HepG2 (cell line): Measurements from ENCODE around the gene IGFBP6. TPM values are rescaled to one million over a fixed set of nuclear protein-coding genes. Genes with fewer than 3 reads are reported as not detected.

ENCODE experiments used
- ATAC-seq: fragments of 200-7000 bp; cut with Tn5 transposase; 3 replicates; pipeline ENCODE4 v1.9.1; 2020; ENCODE audit warnings: mild to moderate bottlenecking, moderate library complexity
- BruUV-seq: library from RNA; stranded (reverse); fragments of 400-500 nt; replicated peaks from 2 replicates; lab custom pipeline; 2021; lab: Mats Ljungman, UMichigan
- CTCF ChIA-PET: fragments of 300-600 bp; formaldehyde crosslinking; extraction: SDS; loops from one replicate; lab custom pipeline; 2021; ENCODE audit warnings: low total read pairs, inconsistent platforms, low intra/inter-chr PET ratio; lab: Yijun Ruan, JAX
- POLR2A ChIA-PET: fragments of 350-600 bp; sonication (Branson Sonifier 250); formaldehyde crosslinking; loops from one replicate; lab custom pipeline; 2020; ENCODE audit warnings: antibody characterized with exemption, inconsistent platforms; lab: Yijun Ruan, JAX
- DNase-seq: peaks from one replicate; pipeline ENCODE4 v3.0.0-alpha.2; 2015; ENCODE audit warnings: low spot score
- FAIRE-seq: peaks from 3 replicates; lab custom pipeline; 2011; peaks lifted over from hg19 to GRCh38; lab: Jason Lieb, UNC
- H2AFZ ChIP-seq: one replicate; pipeline ENCODE4 v1.6.1; 2011; ENCODE audit warnings: low read length, inconsistent platforms
- H3K27ac ChIP-seq: fragments of 300-600 bp; 3 replicates; pipeline ENCODE4 v1.8.0; 2011; ENCODE audit warnings: mixed run types, mild to moderate bottlenecking, mixed read lengths, low read length, inconsistent platforms; ENCODE audit not compliant: insufficient read depth; ENCODE audit errors: extremely low read length
- H3K27me3 ChIP-seq, 2 experiments: fragments of 200-600 bp in 1 of 2; 2 replicates in 1 of 2; 3 replicates in 1 of 2; pipeline versions ENCODE4 v1.6.0 to v1.8.0; 2011; ENCODE audit warnings: low read length in 2 of 2, mild to moderate bottlenecking in 2 of 2, moderate library complexity in 2 of 2, inconsistent platforms in 1 of 2; ENCODE audit not compliant: insufficient read depth in 2 of 2, control insufficient read depth in 1 of 2
- H3K36me3 ChIP-seq, 2 experiments: fragments of 200-600 bp in 1 of 2; replicated peaks in 1 of 2; 2 replicates in 1 of 2; 3 replicates in 1 of 2; pipeline versions ENCODE4 v1.5.1 to v1.8.0; 2011; ENCODE audit warnings: low read length in 2 of 2, inconsistent platforms in 1 of 2; ENCODE audit not compliant: insufficient read depth in 2 of 2, control insufficient read depth in 1 of 2
- H3K4me1 ChIP-seq: 2 replicates; pipeline ENCODE4 v1.5.1; 2012; ENCODE audit warnings: low read length, inconsistent platforms; ENCODE audit not compliant: insufficient read depth
- H3K4me2 ChIP-seq: 2 replicates; pipeline ENCODE4 v1.6.0; 2011; ENCODE audit warnings: low read depth, low read length, inconsistent platforms
- H3K4me3 ChIP-seq, 3 experiments: fragments of 200-600 bp in 1 of 3; sonication (generic), shearing (Covaris generic) in 1 of 3; replicated peaks in 1 of 3; 2 replicates each; pipeline ENCODE4 v1.5.1; 2011 to 2016; ENCODE audit warnings: low read length in 3 of 3, inconsistent platforms in 2 of 3, low read depth in 2 of 3, mild to moderate bottlenecking in 2 of 3, control low read depth in 1 of 3, mixed read lengths in 1 of 3; ENCODE audit not compliant: insufficient read depth in 1 of 3
- H3K79me2 ChIP-seq: one replicate; pipeline ENCODE4 v1.6.1; 2011; ENCODE audit warnings: low read length, inconsistent platforms; ENCODE audit not compliant: insufficient read depth
- H3K9ac ChIP-seq: 2 replicates; pipeline ENCODE4 v1.6.0; 2011; ENCODE audit warnings: mild to moderate bottlenecking, low read depth, low read length, inconsistent platforms; ENCODE audit not compliant: insufficient read depth
- H3K9me3 ChIP-seq: 2 replicates; pipeline ENCODE4 v1.5.1; 2012; ENCODE audit warnings: mild to moderate bottlenecking, low read length
- H4K20me1 ChIP-seq: 2 replicates; pipeline ENCODE4 v1.6.0; 2011; ENCODE audit warnings: inconsistent platforms, mild to moderate bottlenecking, low read length, moderate library complexity; ENCODE audit not compliant: insufficient read depth
- AGO2 ChIP-seq: fragments of 200-400 bp; formaldehyde crosslinking; optimal IDR thresholded peaks from 2 replicates; pipeline ENCODE3; 2017; ENCODE audit warnings: mild to moderate bottlenecking, low read depth, low read length, moderate library complexity
- HHEX ChIP-seq: IDR thresholded peaks from 2 replicates; pipeline ENCODE4 v1.6.1; 2016; ENCODE audit warnings: control low read depth
- KDM4B ChIP-seq: sonication (generic); formaldehyde crosslinking; IDR thresholded peaks from 2 replicates; pipeline ENCODE4 v1.4.0; 2020; ENCODE audit warnings: missing genetic modification reagents
- MAF1 ChIP-seq: sonication (generic); formaldehyde crosslinking; IDR thresholded peaks from 2 replicates; pipeline ENCODE4 v1.5.0; 2020; ENCODE audit warnings: missing genetic modification reagents, borderline replicate concordance
- MTF1 ChIP-seq: sonication (generic); formaldehyde crosslinking; IDR thresholded peaks from 2 replicates; pipeline ENCODE4 v1.5.0; 2020; ENCODE audit warnings: missing genetic modification reagents
- SALL2 ChIP-seq: sonication (generic); formaldehyde crosslinking; IDR thresholded peaks from 2 replicates; pipeline ENCODE4 v1.8.1; 2023; ENCODE audit warnings: mild to moderate bottlenecking, missing genetic modification reagents, inconsistent platforms
- SMC3 ChIP-seq: IDR thresholded peaks from 2 replicates; pipeline ENCODE4 v1.6.1; 2011; ENCODE audit warnings: low read length, improper control_type of control experiment
- STAG1 ChIP-seq: sonication (generic); formaldehyde crosslinking; IDR thresholded peaks from 2 replicates; pipeline ENCODE4 v1.4.0; 2020; ENCODE audit warnings: missing genetic modification reagents
- TMF1 ChIP-seq: sonication (generic); formaldehyde crosslinking; IDR thresholded peaks from 2 replicates; pipeline ENCODE4 v1.8.1; 2022; ENCODE audit warnings: low read depth, missing genetic modification reagents
- TP53 ChIP-seq: sonication (generic); formaldehyde crosslinking; conservative IDR thresholded peaks from 2 replicates; pipeline ENCODE4 v1.4.0; 2020; ENCODE audit warnings: missing genetic modification reagents
- XRCC5 ChIP-seq: fragments of 200-400 bp; formaldehyde crosslinking; optimal IDR thresholded peaks from 2 replicates; pipeline ENCODE3; 2017; ENCODE audit warnings: mild to moderate bottlenecking, low read length
- ZBTB42 ChIP-seq: sonication (generic); formaldehyde crosslinking; IDR thresholded peaks from 2 replicates; pipeline ENCODE4 v1.5.0; 2020; ENCODE audit warnings: mild to moderate bottlenecking, missing genetic modification reagents
- ZMYM2 ChIP-seq: sonication (generic); formaldehyde crosslinking; IDR thresholded peaks from 2 replicates; pipeline ENCODE4 v1.8.0; 2022; ENCODE audit warnings: mild to moderate bottlenecking, missing genetic modification reagents
- ZMYM3 ChIP-seq: sonication (generic); formaldehyde crosslinking; IDR thresholded peaks from 2 replicates; pipeline ENCODE4 v1.5.1; 2020; ENCODE audit warnings: mild to moderate bottlenecking, missing genetic modification reagents
- ZNF44 ChIP-seq: sonication (generic); formaldehyde crosslinking; IDR thresholded peaks from 2 replicates; pipeline ENCODE4 v1.5.1; 2020; ENCODE audit warnings: mild to moderate bottlenecking, missing genetic modification reagents
- ZNF451 ChIP-seq: sonication (generic); formaldehyde crosslinking; IDR thresholded peaks from 2 replicates; pipeline ENCODE4 v1.5.0; 2020; ENCODE audit warnings: mild to moderate bottlenecking, missing genetic modification reagents
- ZNF619 ChIP-seq: sonication (generic); formaldehyde crosslinking; IDR thresholded peaks from 2 replicates; pipeline ENCODE4 v1.4.0; 2020; ENCODE audit warnings: mild to moderate bottlenecking, missing genetic modification reagents
- ZNF790 ChIP-seq: sonication (generic); formaldehyde crosslinking; IDR thresholded peaks from 2 replicates; pipeline ENCODE4 v1.8.0; 2022; ENCODE audit warnings: missing genetic modification reagents, mild to moderate bottlenecking, borderline replicate concordance
- ZSCAN9 ChIP-seq: IDR thresholded peaks from 2 replicates; pipeline ENCODE4 v1.6.1; 2016; ENCODE audit warnings: borderline replicate concordance
- WGBS: methylation state at CpG from one replicate; pipeline ENCODE4 v1.1.6; 2017; ENCODE audit warnings: low lambda C conversion rate; 5-methylcytosine and 5-hydroxymethylcytosine counted together
- in situ Hi-C: cut with HindIII; loops from 2 replicates; pipeline ENCODE4 v1.10.0; 2017; ENCODE audit warnings: low pct_unique_long_range_greater_than_20kb; ENCODE audit not compliant: extremely low pct_ligation_motif_present
- intact Hi-C: fragments of 100-400 bp; cut with micrococcal nuclease; formaldehyde crosslinking; loops from one replicate; pipeline ENCODE4 v1.10.0; 2022; ENCODE audit not compliant: unreplicated experiment
- polyA plus RNA-seq, 8 experiments: library from polyadenylated mRNA; depleted of rRNA in 3 of 8; stranded (reverse) in 7 of 8; unstranded in 1 of 8; fragments of >200 nt; fragmentation: Illumina TruSeq in 4 of 8; extraction: Trizol in 4 of 8; gene quantifications; 2 replicates each; pipeline versions ENCODE4 v1.2.1 to v1.2.3, GENCODE V29; 2011 to 2016; ENCODE audit warnings: low read depth in 4 of 8, missing spikeins in 1 of 8, mixed read lengths in 1 of 8; ENCODE audit not compliant: insufficient read depth in 1 of 8
- total RNA-seq, 5 experiments: library from RNA; depleted of rRNA; stranded (reverse); fragments of >200 nt; fragmentation: Illumina TruSeq; extraction: Trizol; gene quantifications; 2 replicates each; pipeline ENCODE4 v1.2.3, GENCODE V29; 2016; ENCODE audit warnings: low read depth in 1 of 5
- TF ChIP-seq, protein P1 (sequence below): sonication (generic); formaldehyde crosslinking; conservative IDR thresholded peaks from 2 replicates; pipeline ENCODE4 v1.8.0; 2022; ENCODE audit warnings: missing genetic modification reagents

IGFBP6 gene
- total and polyA plus RNA-seq, 2 of the 13 experiments (the other 11 are each of a cell fraction or from before 2014, with no cell fraction given), result 3.9 to 25.2 TPM

DNA sequence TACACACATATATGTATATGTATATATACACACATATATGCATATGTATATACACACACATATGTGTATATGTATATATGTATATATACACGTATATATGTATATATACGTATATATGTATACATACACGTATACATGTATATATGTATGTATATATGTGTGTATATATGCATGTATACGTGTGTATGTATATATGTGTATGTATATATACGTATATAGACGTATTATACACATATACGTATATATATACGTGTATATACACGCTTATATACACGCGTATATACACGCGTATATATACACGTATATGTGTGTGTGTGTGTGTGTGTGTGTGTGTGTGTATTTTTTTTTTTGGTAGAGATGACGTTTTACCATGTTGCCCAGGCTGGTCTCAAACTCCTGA is 50.2 kb downstream of the IGFBP6 start:
- intact Hi-C loops, result loop anchor here (5.0 kb wide), 1 partner anchor 45 kb away; the partner anchor contains the start of gene SOAT2
- no peak for ATAC-seq
- in situ Hi-C loops, result no loop called here
- Histone ChIP-seq H3K27ac (no peak overlapping the region), H3K4me3 (no peak overlapping the region), H3K79me2 (no peaks in the 10 kb centered on the region), H3K36me3 (no peaks in the 10 kb centered on the region), H3K9ac (no peak overlapping the region), H3K4me2 (no peak overlapping the region), H3K9me3 (no peaks in the 10 kb centered on the region), H4K20me1 (no peaks in the 10 kb centered on the region), H3K27me3 (no peaks in the 10 kb centered on the region), H2AFZ (no peak overlapping the region), H3K4me1 (peaks cover 23% of the 10 kb centered on the region)
- no peak for DNase-seq
- FAIRE-seq, result no peak
- TF ChIP-seq XRCC5 (no peak), ZBTB42 (CRISPR knock-in tag) (no peak), HHEX (CRISPR knock-in tag) (no peak), ZNF619 (no peak), ZSCAN9 (no peak), SALL2 (CRISPR knock-in tag) (no peak), ZMYM2 (CRISPR knock-in tag) (no peak), SMC3 (no peak), STAG1 (CRISPR knock-in tag) (no peak), KDM4B (CRISPR knock-in tag) (no peak), TP53 (CRISPR knock-in tag) (no peak), ZNF451 (no peak), MTF1 (CRISPR knock-in tag) (no peak), TMF1 (no peak), ZMYM3 (CRISPR knock-in tag) (no peak), AGO2 (no peak), MAF1 (CRISPR knock-in tag) (no peak), ZNF790 (no peak), ZNF44 (no peak)
- TF ChIP-seq, protein P1, sequence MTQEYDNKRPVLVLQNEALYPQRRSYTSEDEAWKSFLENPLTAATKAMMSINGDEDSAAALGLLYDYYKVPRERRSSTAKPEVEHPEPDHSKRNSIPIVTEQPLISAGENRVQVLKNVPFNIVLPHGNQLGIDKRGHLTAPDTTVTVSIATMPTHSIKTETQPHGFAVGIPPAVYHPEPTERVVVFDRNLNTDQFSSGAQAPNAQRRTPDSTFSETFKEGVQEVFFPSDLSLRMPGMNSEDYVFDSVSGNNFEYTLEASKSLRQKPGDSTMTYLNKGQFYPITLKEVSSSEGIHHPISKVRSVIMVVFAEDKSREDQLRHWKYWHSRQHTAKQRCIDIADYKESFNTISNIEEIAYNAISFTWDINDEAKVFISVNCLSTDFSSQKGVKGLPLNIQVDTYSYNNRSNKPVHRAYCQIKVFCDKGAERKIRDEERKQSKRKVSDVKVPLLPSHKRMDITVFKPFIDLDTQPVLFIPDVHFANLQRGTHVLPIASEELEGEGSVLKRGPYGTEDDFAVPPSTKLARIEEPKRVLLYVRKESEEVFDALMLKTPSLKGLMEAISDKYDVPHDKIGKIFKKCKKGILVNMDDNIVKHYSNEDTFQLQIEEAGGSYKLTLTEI (CRISPR knock-in tag), result no peak
- ChIA-PET POLR2A (no interaction called here), CTCF (no interaction called here)
- 81% methylated on average over 15 of the region's 15 CpGs for WGBS
- BruUV-seq, result no TSS peak
